Glomerular visceral epithelial cell (primary cell): Measurements from ENCODE around the gene DDR2.

ENCODE experiments used
- DNase-seq: peaks from one replicate; pipeline ENCODE4 v3.0.0-alpha.2; 2016; ENCODE audit errors: extremely low spot score

The DDR2 gene

DNA sequence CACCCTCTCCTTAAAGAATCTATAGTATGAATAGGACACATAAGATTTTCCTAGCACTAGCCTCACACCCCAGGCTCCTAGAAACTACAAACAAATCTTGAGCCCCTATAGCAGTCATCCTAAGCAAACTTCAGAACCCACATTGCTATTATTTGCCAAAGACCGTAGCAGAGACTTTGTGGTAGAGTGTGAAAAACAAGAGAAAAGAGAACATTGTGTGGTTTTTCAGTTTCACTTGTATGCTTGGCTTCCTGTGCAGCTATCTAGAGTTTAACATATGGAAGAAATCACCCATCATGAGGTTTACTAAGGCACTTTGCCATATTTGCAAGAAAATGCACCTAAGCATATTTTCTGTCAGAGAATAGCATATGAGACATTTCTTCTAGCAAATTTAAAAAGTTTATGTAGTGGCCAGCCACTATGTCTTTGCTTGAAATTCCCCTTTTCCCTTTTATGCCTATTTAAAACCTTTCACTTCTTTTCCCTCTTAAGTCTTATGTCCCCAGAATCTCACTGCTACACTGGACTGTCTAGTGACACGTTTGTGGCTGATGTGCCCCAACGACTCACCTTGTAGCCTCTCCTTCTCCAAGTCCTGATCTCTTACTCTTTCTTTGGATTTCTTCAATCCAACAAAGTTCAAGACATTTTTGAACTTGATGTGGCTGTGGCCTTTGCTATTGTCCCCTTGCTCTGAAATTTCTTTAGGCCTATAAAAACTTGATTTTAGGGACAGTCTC is 203.1 kb downstream of the DDR2 start:
- DNase-seq, result no peak
